ENCODE measurements around the gene FTCD.

GRCh38 chr21:46191257-46191685 is 35.9 kb upstream of the FTCD start:
- TF ChIP-seq EZH2 (optimal IDR thresholded peaks at IDR 0.05; ENCODE audit: low read depth, low read length) (no peak), EZH2phosphoT487 (IDR thresholded peaks at IDR 0.05; ENCODE audit: low read length) (no peak)
- TF ChIP-seq, protein P1, sequence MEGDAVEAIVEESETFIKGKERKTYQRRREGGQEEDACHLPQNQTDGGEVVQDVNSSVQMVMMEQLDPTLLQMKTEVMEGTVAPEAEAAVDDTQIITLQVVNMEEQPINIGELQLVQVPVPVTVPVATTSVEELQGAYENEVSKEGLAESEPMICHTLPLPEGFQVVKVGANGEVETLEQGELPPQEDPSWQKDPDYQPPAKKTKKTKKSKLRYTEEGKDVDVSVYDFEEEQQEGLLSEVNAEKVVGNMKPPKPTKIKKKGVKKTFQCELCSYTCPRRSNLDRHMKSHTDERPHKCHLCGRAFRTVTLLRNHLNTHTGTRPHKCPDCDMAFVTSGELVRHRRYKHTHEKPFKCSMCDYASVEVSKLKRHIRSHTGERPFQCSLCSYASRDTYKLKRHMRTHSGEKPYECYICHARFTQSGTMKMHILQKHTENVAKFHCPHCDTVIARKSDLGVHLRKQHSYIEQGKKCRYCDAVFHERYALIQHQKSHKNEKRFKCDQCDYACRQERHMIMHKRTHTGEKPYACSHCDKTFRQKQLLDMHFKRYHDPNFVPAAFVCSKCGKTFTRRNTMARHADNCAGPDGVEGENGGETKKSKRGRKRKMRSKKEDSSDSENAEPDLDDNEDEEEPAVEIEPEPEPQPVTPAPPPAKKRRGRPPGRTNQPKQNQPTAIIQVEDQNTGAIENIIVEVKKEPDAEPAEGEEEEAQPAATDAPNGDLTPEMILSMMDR (IDR thresholded peaks at IDR 0.05; ENCODE audit: low read length) = no peak

Data from MM.1S (cell line).